Kidney (tissue), 14 donors: ENCODE results near the gene NAALADL1. TPM values are rescaled to one million over a fixed set of nuclear protein-coding genes. Genes with fewer than 3 reads are reported as not detected.

Experiments used
- DNase-seq, 5 donors: peaks; one replicate each; pipeline ENCODE4 v3.0.0-alpha.2; 2013 to 2020
- FAIRE-seq: peaks from 2 replicates; lab custom pipeline; 2012; peaks lifted over from hg19 to GRCh38; lab: Jason Lieb, UNC
- H3K27ac ChIP-seq, 2 donors: one replicate each; pipeline ENCODE4 v1.7.0; 2013; ENCODE audit warnings: low read depth in 2 of 2, low read length in 2 of 2, inconsistent platforms in 1 of 2
- H3K27me3 ChIP-seq: one replicate; pipeline ENCODE4 v1.7.1; 2013; ENCODE audit warnings: low read length, inconsistent platforms; ENCODE audit not compliant: control insufficient read depth, insufficient read depth
- H3K36me3 ChIP-seq, 3 donors: one replicate each; pipeline versions ENCODE4 v1.7.0 to v1.7.1; 2013; ENCODE audit warnings: low read length in 3 of 3, control low read depth in 1 of 3, inconsistent platforms in 1 of 3; ENCODE audit not compliant: insufficient read depth in 3 of 3, control insufficient read depth in 2 of 3
- H3K4me1 ChIP-seq, 3 donors: one replicate each; pipeline versions ENCODE4 v1.7.0 to v1.7.1; 2013; ENCODE audit warnings: low read length in 3 of 3, inconsistent platforms in 1 of 3, low read depth in 1 of 3; ENCODE audit not compliant: control insufficient read depth in 2 of 3, insufficient read depth in 2 of 3
- H3K4me3 ChIP-seq, 3 donors: one replicate each; pipeline versions ENCODE4 v1.7.0 to v1.8.1; 2013; ENCODE audit warnings: low read length in 3 of 3, control low read depth in 1 of 3, inconsistent platforms in 1 of 3
- H3K9ac ChIP-seq, 3 donors: one replicate each; pipeline versions ENCODE4 v1.7.0 to v1.7.1; 2013; ENCODE audit warnings: low read length in 3 of 3, control low read depth in 1 of 3, inconsistent platforms in 1 of 3
- H3K9me3 ChIP-seq, 3 donors: one replicate each; pipeline versions ENCODE4 v1.7.0 to v1.7.1; 2013; ENCODE audit warnings: low read length in 3 of 3, control low read depth in 1 of 3, inconsistent platforms in 1 of 3; ENCODE audit not compliant: control insufficient read depth in 2 of 3, insufficient read depth in 1 of 3
- intact Hi-C: fragments of 100-400 bp; cut with DNase I; formaldehyde crosslinking; loops from one replicate; pipeline ENCODE4 v1.11.1; 2022
- microRNA-seq: library from miRNA; unstranded; fragments of <30 nt; microRNA quantifications from one replicate; pipeline ENCODE4 v1.2.0, GENCODE V29; 2020
- polyA plus RNA-seq: library from polyadenylated mRNA; stranded (reverse); fragments of 350-450 nt; fragmentation: Illumina TruSeq; extraction: RNeasy Lipid Tissue Mini Kit (QIAGEN cat#74804); gene quantifications from one replicate; pipeline ENCODE4 v1.2.3, GENCODE V29; 2014; ENCODE audit warnings: low read depth, low replicate concordance; ENCODE audit not compliant: insufficient read depth
- total RNA-seq: library from RNA; stranded (reverse); fragmentation: NEBNext Ultra II Directional; extraction: Animal tissue kit (Norgen Biotek cat#: 25700); gene quantifications from one replicate; pipeline ENCODE4 v1.2.1, GENCODE V29; 2021
- TF ChIP-seq, protein P1 (sequence below): IDR thresholded peaks from 3 replicates; pipeline ENCODE4 v1.5.1; 2012; ENCODE audit warnings: mild to moderate bottlenecking, moderate library complexity, borderline replicate concordance; ENCODE audit not compliant: insufficient read depth; ENCODE audit errors: extremely low read depth
- donor health status: control.
- donor health status: control.
- donor health status: control.
- donor health status: control.
- donor health status: control.
- donor health status: DM: yes; HTN: yes; CAD: no.
- donor health status: Normal renal cell carcinoma (clear cell type).

The NAALADL1 gene
- total and polyA plus RNA-seq, 2 donors from 2014 or later: 9.4 to 17.1 TPM

DNA sequence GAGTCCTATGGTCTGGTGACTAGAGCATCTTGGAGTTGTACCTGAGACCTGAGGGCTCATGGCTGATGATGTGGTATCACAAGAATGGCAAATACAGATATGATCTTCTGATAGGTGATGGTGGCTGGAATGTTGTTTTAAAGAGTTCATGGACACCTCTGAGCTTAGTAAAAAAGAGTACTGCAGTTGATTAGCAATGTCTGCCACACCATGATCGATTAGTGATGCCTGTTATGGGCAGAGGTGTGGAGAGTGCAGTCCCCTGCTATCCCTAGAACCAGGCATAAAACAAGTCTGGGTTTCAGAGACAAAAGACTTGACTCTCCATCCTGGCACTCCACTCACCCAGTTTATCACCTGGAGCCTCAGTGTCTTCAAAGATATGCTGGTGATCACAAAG is 60.2 kb downstream of the NAALADL1 start:
- Histone ChIP-seq H3K27me3 (no peaks in the 10 kb centered on the region), H3K36me3 (no peaks in the 10 kb centered on the region), H3K4me1 (peaks cover 0 to 18% (median 6%) of the 10 kb centered on the region in 3 donors), H3K9ac (no peak overlapping the region), H3K9me3 (no peaks in the 10 kb centered on the region), H3K4me3 (peak overlapping the region in 1 of 3 donors; percentile 14), H3K27ac (no peak overlapping the region)
- intact Hi-C loops: loop anchor here (10.0 kb wide), 1 partner anchor 63 kb away; the partner anchor contains the start of gene GPHA2
- DNase-seq (no peak), FAIRE-seq (no peak)
- TF ChIP-seq, protein P1, sequence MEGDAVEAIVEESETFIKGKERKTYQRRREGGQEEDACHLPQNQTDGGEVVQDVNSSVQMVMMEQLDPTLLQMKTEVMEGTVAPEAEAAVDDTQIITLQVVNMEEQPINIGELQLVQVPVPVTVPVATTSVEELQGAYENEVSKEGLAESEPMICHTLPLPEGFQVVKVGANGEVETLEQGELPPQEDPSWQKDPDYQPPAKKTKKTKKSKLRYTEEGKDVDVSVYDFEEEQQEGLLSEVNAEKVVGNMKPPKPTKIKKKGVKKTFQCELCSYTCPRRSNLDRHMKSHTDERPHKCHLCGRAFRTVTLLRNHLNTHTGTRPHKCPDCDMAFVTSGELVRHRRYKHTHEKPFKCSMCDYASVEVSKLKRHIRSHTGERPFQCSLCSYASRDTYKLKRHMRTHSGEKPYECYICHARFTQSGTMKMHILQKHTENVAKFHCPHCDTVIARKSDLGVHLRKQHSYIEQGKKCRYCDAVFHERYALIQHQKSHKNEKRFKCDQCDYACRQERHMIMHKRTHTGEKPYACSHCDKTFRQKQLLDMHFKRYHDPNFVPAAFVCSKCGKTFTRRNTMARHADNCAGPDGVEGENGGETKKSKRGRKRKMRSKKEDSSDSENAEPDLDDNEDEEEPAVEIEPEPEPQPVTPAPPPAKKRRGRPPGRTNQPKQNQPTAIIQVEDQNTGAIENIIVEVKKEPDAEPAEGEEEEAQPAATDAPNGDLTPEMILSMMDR: no peak

DNA sequence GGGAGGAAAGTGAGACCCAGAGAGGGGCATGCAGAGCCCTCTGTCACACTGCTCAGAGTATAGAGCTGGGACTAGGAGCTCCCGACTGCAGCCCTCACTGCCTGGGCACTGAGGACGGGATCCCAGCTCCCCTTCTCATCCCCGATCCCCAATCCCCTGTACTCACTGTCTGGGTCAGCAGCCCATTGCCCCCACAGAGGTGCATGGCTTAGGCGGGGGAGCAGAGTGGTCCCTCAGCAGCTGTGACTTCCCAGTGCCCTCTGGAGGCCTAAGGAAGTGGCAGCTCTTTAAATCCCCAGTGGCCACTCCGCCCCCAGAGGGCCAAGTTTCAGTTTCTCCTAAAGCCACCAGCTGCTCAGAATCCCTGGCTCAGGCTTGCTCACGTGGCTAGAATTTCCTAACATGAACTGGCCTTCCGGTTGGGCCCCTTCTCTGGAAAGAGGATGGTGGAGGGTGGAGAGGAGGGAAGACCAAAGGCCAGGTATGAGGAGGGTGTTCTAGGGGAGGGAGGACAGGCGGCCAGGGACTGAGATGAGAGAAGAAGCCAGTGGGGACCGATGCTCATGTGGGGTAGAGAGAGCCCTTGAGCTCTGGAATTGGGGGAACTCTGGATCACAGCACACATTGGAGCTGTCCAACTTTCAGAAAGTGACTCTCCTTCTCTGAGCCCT is 61.5 kb downstream of the NAALADL1 start, which contains the start of gene BATF2:
BATF2 (minus strand) TSS at position 262 of the 671 bp plus-strand sequence; CDS start at position 205, 57 bp downstream.
- TF ChIP-seq, protein P1: peak; percentile 56
- H3K4me1 ChIP-seq: peaks cover 0 to 18% (median 6%) of the 10 kb centered on the region in 3 donors
- peak within 1 kb of the TSS; percentile 26 to 89 (median 73) for H3K4me3 ChIP-seq
- no peaks in the 10 kb centered on the region for H3K36me3 ChIP-seq
- FAIRE-seq (no peak), DNase-seq (peak; percentile 85 to 95 (median 93))
- H3K27ac ChIP-seq: peak within 1 kb of the TSS; percentile 74 to 85
- intact Hi-C loops: loop anchor here (10.0 kb wide), 1 partner anchor 62 kb away; the partner anchor contains the start of gene GPHA2
- H3K9me3 ChIP-seq: no peaks in the 10 kb centered on the region
- H3K27me3 ChIP-seq: no peaks in the 10 kb centered on the region
- H3K9ac ChIP-seq: peak within 1 kb of the TSS in 2 of 3 donors; percentile 56 to 93

DNA sequence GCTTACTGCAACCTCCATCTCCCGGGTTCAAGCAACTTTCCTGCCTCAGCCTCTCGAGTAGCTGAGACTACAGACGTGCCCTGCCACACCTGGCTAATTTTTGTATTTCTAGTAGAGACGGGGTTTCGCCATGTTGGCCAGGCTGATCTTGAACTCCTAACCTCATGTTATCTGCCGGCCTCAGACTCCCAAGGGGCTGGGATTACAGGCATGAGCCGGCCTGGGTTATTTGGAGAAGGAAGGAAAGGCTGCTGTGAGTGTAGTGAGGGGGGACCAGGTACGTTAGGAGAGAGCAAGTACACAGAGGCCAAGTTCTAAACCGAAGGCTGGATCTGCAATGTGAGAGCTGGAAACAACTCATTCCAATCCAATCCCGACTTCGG is 62.0 kb downstream of the NAALADL1 start:
- TF ChIP-seq, protein P1: no peak
- intact Hi-C loops: loop anchor here (10.0 kb wide), 1 partner anchor 62 kb away; the partner anchor contains the start of gene GPHA2
- Histone ChIP-seq H3K27ac (peak overlapping the region; percentile 52 to 85), H3K36me3 (no peaks in the 10 kb centered on the region), H3K9ac (peak overlapping the region in 2 of 3 donors; percentile 56 to 93), H3K9me3 (no peaks in the 10 kb centered on the region), H3K4me3 (peak overlapping the region in 2 of 3 donors; percentile 73 to 89), H3K4me1 (peaks cover 0 to 18% (median 6%) of the 10 kb centered on the region in 3 donors), H3K27me3 (no peaks in the 10 kb centered on the region)
- no peak for DNase-seq
- no peak for FAIRE-seq

Small RNA genes lying within 50 kb of the gene (microRNA-seq; reads per million reads assigned to microRNA genes)
- not detected for gene MIR6879

Other genes with a start within 250 kb of the NAALADL1 start
- gene MEN1, start 248.0 kb downstream of the NAALADL1 start, total RNA-seq: 20.9 TPM
- 24.0 TPM for gene MEN1, start 248.0 kb downstream of the NAALADL1 start, polyA plus RNA-seq
- 20.7 TPM for gene CDC42BPG, start 213.9 kb downstream of the NAALADL1 start, total RNA-seq
- gene CDC42BPG, start 213.9 kb downstream of the NAALADL1 start, polyA plus RNA-seq: 4.5 TPM
- 76.1 TPM for gene EHD1, start 179.9 kb downstream of the NAALADL1 start, total RNA-seq
- 48.9 TPM for gene EHD1, start 179.9 kb downstream of the NAALADL1 start, polyA plus RNA-seq
- 26.9 TPM for gene ATG2A, start 141.3 kb downstream of the NAALADL1 start, total RNA-seq
- gene ATG2A, start 141.3 kb downstream of the NAALADL1 start, polyA plus RNA-seq: 16.8 TPM
- 21.2 TPM for gene PPP2R5B, start 133.9 kb downstream of the NAALADL1 start, total RNA-seq
- 16.8 TPM for gene PPP2R5B, start 133.9 kb downstream of the NAALADL1 start, polyA plus RNA-seq
- gene GPHA2, start 122.7 kb downstream of the NAALADL1 start, total RNA-seq: not detected
- 0.99 TPM for gene GPHA2, start 122.7 kb downstream of the NAALADL1 start, polyA plus RNA-seq
- gene MAJIN, start 86.4 kb downstream of the NAALADL1 start, total RNA-seq: not detected
- 0.80 TPM for gene MAJIN, start 86.4 kb downstream of the NAALADL1 start, polyA plus RNA-seq
- gene BATF2, start 61.6 kb downstream of the NAALADL1 start, total RNA-seq: 5.9 TPM
- 8.8 TPM for gene BATF2, start 61.6 kb downstream of the NAALADL1 start, polyA plus RNA-seq
- 91.6 TPM for gene ARL2, start 44.4 kb downstream of the NAALADL1 start, total RNA-seq
- 284 TPM for gene ARL2, start 44.4 kb downstream of the NAALADL1 start, polyA plus RNA-seq
- gene SNX15, start 31.1 kb downstream of the NAALADL1 start, total RNA-seq: 29.6 TPM
- 27.7 TPM for gene SNX15, start 31.1 kb downstream of the NAALADL1 start, polyA plus RNA-seq
- gene SAC3D1, start 17.3 kb downstream of the NAALADL1 start, total RNA-seq: 6.8 TPM
- gene SAC3D1, start 17.3 kb downstream of the NAALADL1 start, polyA plus RNA-seq: 13.4 TPM
- 1.4 TPM for gene CDCA5, start 25.5 kb upstream of the NAALADL1 start, total RNA-seq
- gene CDCA5, start 25.5 kb upstream of the NAALADL1 start, polyA plus RNA-seq: 0.43 TPM
- gene ZFPL1, start 25.7 kb upstream of the NAALADL1 start, total RNA-seq: 31.4 TPM
- gene ZFPL1, start 25.7 kb upstream of the NAALADL1 start, polyA plus RNA-seq: 43.1 TPM
- gene VPS51, start 37.7 kb upstream of the NAALADL1 start, total RNA-seq: 110 TPM
- gene VPS51, start 37.7 kb upstream of the NAALADL1 start, polyA plus RNA-seq: 98.3 TPM
- gene TM7SF2, start 53.3 kb upstream of the NAALADL1 start, total RNA-seq: 20.9 TPM
- gene TM7SF2, start 53.3 kb upstream of the NAALADL1 start, polyA plus RNA-seq: 88.2 TPM
- 14.0 TPM for gene ZNHIT2, start 59.1 kb upstream of the NAALADL1 start, total RNA-seq
- gene ZNHIT2, start 59.1 kb upstream of the NAALADL1 start, polyA plus RNA-seq: 21.1 TPM
- gene FAU, start 63.6 kb upstream of the NAALADL1 start, total RNA-seq: 794 TPM
- gene FAU, start 63.6 kb upstream of the NAALADL1 start, polyA plus RNA-seq: 927 TPM
- 53.3 TPM for gene MRPL49, start 63.8 kb upstream of the NAALADL1 start, total RNA-seq
- gene MRPL49, start 63.8 kb upstream of the NAALADL1 start, polyA plus RNA-seq: 76.7 TPM
- 69.8 TPM for gene SYVN1, start 76.0 kb upstream of the NAALADL1 start, total RNA-seq
- 21.2 TPM for gene SYVN1, start 76.0 kb upstream of the NAALADL1 start, polyA plus RNA-seq
- gene SPDYC, start 111.7 kb upstream of the NAALADL1 start, total RNA-seq: not detected
- 0.43 TPM for gene SPDYC, start 111.7 kb upstream of the NAALADL1 start, polyA plus RNA-seq
- 328 TPM for gene CAPN1, start 123.4 kb upstream of the NAALADL1 start, total RNA-seq
- gene CAPN1, start 123.4 kb upstream of the NAALADL1 start, polyA plus RNA-seq: 92.5 TPM
- gene POLA2, start 203.4 kb upstream of the NAALADL1 start, total RNA-seq: 6.5 TPM
- 13.6 TPM for gene POLA2, start 203.4 kb upstream of the NAALADL1 start, polyA plus RNA-seq